HG02763 (cell line): Measurements from ENCODE around the gene FUNDC1.
A peak's percentile ranks its signal among the peaks of the same experiment; 100 is the strongest.
"Not testable (repeated sequence)": the region's sequence is repeated elsewhere in the genome, so short reads cannot be mapped to it uniquely, and the experiment has no call there.

Experiments
- ATAC-seq: cut with Tn5 transposase; IDR thresholded peaks from one replicate; pipeline ENCODE4 v1.9.1; 2021; ENCODE audit warnings: mild to moderate bottlenecking, moderate library complexity; ENCODE audit not compliant: unreplicated experiment

The FUNDC1 gene

GRCh38 chrX:44542567-44543325 is at the start of gene FUNDC1:
Gene FUNDC1, minus strand, starts transcription at chrX:44542859. Its CDS starts 27 bp downstream, at chrX:44542832.
- ATAC-seq: peak; percentile 97

- ATAC-seq: no peak
These were observed 43.2 kb upstream of the FUNDC1 start for GRCh38 chrX:44585866-44586265.

- no peak for ATAC-seq
These were observed 37.8 kb upstream of the FUNDC1 start for GRCh38 chrX:44580466-44580865.

GRCh38 chrX:44572340-44572938 is 29.8 kb upstream of the FUNDC1 start:
- ATAC-seq: no peak

GRCh38 chrX:44570522-44570921 is 27.9 kb upstream of the FUNDC1 start:
- no peak for ATAC-seq

GRCh38 chrX:44569122-44569521 is 26.5 kb upstream of the FUNDC1 start:
- ATAC-seq: no peak

- no peak for ATAC-seq
These were observed 25.5 kb upstream of the FUNDC1 start for GRCh38 chrX:44568196-44568595.

- ATAC-seq: not testable (repeated sequence)
These were observed 19.2 kb upstream of the FUNDC1 start for GRCh38 chrX:44561896-44562295.

GRCh38 chrX:44550563-44550962 is 7.9 kb upstream of the FUNDC1 start:
- no peak for ATAC-seq

GRCh38 chrX:44545454-44545853 is 2.8 kb upstream of the FUNDC1 start:
- ATAC-seq: not testable (repeated sequence)

- ATAC-seq: no peak
These were observed 1.4 kb upstream of the FUNDC1 start for GRCh38 chrX:44544036-44544435.

GRCh38 chrX:44536198-44536597 is 6.5 kb downstream of the FUNDC1 start:
- ATAC-seq: no peak

GRCh38 chrX:44529310-44529709 is 13.3 kb downstream of the FUNDC1 start:
- no peak for ATAC-seq

- no peak for ATAC-seq
These were observed 28.4 kb downstream of the FUNDC1 start for GRCh38 chrX:44514272-44514671.

- ATAC-seq: no peak
These were observed 35.4 kb downstream of the FUNDC1 start for GRCh38 chrX:44507292-44507691.

GRCh38 chrX:44506678-44507077 is 36.0 kb downstream of the FUNDC1 start:
- ATAC-seq: no peak

GRCh38 chrX:44503560-44503959 is 39.1 kb downstream of the FUNDC1 start:
- no peak for ATAC-seq

GRCh38 chrX:44495091-44495490 is 47.6 kb downstream of the FUNDC1 start:
- ATAC-seq: no peak

GRCh38 chrX:44494357-44494756 is 48.3 kb downstream of the FUNDC1 start:
- no peak for ATAC-seq

GRCh38 chrX:44489515-44489914 is 53.1 kb downstream of the FUNDC1 start:
- ATAC-seq: no peak

- ATAC-seq: no peak
These were observed 58.0 kb downstream of the FUNDC1 start for GRCh38 chrX:44484607-44485146.

GRCh38 chrX:44483965-44484606 is 58.6 kb downstream of the FUNDC1 start:
- no peak for ATAC-seq
